HG03135 (cell line): Measurements from ENCODE around the gene TP73.

Experiments
- ATAC-seq: cut with Tn5 transposase; IDR thresholded peaks from one replicate; pipeline ENCODE4 v1.9.1; 2021; ENCODE audit warnings: mild to moderate bottlenecking, moderate library complexity; ENCODE audit not compliant: unreplicated experiment

The TP73 gene

GRCh38 chr1:3651930-3652547 lies at the start of gene TP73:
Gene TP73 (plus strand): TSS chr1:3652516. CDS start chr1:3682366, 29,850 bp downstream.
- ATAC-seq: no peak

- no peak for ATAC-seq
These were observed 49.2 kb upstream of the TP73 start for GRCh38 chr1:3603156-3603555.

- ATAC-seq: no peak
These were observed 48.5 kb upstream of the TP73 start for GRCh38 chr1:3603571-3604467.

DNA sequence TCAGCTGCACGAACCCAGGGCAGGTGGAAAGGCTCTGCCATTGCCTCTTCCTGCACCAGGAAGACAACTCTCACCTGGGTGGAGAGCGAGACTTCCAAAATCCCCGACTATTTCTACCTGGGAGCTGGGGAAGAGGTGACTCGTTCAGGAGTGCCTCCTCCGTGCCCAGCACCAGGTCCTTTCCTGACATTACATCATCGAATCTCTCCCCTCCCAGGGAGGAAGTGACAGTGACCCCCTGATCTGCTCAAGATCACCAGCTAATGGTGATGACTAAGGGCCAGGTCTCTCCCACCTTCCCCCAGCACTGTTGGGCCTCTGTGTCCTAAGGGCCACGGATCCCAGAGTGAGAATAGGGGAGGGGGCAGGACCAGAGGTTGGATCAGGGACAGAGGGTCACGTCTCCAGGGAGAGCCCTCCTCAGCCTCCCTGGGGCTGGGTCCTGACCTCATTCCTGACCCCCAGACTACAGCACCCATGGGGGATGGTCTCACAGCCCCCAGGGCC lies 47.8 kb upstream of the TP73 start:
- ATAC-seq: no peak

- no peak for ATAC-seq
These were observed 47.1 kb upstream of the TP73 start for GRCh38 chr1:3604997-3605823.

DNA sequence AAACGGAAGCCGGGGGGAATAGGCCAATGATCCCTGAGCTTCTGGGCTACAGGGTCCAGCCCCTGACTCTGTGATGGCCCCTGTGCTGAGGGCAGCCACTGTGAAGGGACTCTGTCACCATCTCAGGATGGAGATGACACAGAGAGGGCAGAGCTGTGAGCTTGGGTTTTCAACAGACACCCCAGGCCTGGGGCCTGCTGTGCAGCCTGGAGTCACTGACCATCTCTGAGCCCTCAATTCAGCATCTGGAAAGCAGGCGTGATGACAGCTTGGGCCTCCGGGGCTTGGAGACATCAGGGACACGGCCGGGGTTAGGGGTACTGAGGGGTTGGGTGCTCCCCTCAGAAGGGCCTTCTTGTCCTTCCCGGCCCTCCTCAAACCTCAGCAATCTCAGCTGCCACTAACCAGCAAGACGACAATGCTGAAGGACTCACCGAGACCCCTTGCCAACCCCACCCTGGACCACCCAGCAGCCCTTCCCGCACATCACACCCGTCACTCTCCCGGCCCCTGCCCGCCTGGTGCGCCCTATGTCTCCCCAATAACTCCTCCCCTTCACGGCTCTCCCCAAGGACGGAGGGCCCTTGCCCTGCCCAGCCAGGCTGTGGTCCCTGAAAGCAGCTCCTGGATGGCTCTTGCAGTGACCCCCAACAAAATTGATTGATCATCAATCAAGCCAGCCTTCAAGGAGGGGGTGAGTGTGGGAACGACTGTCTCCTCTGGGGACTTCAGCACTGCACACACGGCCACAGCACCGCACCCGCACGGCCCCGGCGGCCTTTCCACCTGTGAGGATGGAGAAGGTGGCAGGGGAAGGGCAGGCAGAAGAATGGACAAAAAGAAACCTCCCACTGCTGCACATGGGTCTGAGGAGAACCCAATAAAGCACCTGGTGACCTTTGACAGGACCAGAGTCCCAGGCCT lies 45.3 kb upstream of the TP73 start:
- ATAC-seq: no peak

GRCh38 chr1:3607703-3608065 lies 44.6 kb upstream of the TP73 start:
- ATAC-seq: no peak

GRCh38 chr1:3608154-3608553 lies 44.2 kb upstream of the TP73 start:
- ATAC-seq: no peak

GRCh38 chr1:3609016-3609768 lies 43.1 kb upstream of the TP73 start:
- no peak for ATAC-seq

- no peak for ATAC-seq
These were observed 42.4 kb upstream of the TP73 start for GRCh38 chr1:3609769-3610526.

- ATAC-seq: no peak
These were observed 41.7 kb upstream of the TP73 start for GRCh38 chr1:3610527-3611169.

- no peak for ATAC-seq
These were observed 40.9 kb upstream of the TP73 start, which contains the start of gene MEGF6 for GRCh38 chr1:3611170-3612019. Gene MEGF6 (minus strand): TSS chr1:3611508. CDS start chr1:3611268, 240 bp downstream.

DNA sequence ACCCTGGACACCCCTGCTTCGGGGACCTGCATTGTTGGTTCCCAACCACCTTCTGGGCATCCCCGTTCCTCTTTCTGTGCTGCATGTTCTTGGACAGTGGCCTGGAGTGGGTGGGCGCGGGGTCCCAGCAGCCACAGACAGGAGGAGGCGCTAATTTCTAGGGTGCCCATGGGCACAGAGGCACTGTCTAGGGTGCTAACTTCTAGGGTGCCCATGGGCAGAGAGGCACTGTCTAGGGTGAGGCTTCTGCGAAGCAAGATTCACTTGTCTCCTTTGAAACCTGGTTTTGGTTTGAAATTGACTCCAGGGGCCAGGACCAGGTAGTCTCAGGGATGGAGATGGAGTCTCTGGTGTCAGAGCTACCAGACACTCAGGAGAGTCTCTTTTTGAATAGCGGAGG lies 40.2 kb upstream of the TP73 start:
- no peak for ATAC-seq

GRCh38 chr1:3614755-3615742 lies 37.3 kb upstream of the TP73 start:
- ATAC-seq: no peak

DNA sequence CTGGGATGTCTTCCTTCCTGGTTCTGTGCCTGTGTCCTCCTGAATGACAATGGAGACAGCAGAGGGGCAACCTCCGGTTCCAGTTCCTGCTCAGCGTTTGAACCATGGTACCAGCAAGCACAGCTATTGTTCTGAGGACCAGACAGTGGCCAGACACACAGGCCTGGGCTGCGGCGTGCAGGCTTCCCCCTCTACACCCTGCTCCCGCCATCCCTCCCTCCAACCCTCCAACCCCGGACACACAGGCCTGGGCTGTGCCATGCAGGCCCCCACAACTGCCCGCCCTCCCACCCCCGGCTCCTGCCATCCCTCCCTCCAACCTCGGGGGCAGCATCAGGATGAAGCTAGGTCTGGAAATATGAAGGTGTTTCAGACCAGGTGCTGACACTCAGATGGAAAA lies 35.5 kb upstream of the TP73 start:
- ATAC-seq: no peak

DNA sequence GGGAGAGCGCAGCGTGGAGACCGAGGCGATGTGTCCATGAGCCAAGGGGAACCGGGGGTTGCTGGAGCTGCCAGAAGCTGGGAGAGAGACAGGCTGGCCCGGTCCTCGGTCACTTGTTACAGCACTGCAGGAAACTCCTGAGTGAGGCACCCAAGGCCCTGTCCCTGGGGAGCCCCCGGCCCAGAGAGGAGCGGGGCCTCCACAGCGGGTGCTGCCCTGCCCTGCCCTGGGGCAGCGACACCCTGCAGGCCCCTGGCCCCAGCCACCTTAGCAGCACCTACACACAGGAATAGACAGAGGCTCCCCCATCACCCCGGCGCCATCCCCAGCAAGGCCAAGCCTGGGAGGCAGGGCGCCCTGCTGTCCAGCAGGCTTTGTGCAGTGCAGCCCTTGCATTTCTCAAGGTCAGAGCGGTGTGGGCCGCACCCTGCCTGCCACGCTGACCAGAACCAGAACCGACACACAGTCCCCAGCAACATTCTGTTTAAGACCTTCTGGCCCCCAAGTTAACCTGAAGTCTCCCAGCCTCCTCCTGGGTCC lies 34.4 kb upstream of the TP73 start:
- no peak for ATAC-seq
